ENCODE measurements around the gene OSTC. TPM values are rescaled to one million over a fixed set of nuclear protein-coding genes. Genes with fewer than 3 reads are reported as not detected.

Gene OSTC
- 10 to 100 TPM; 50.5 to 78.5 TPM for total RNA-seq

DNA sequence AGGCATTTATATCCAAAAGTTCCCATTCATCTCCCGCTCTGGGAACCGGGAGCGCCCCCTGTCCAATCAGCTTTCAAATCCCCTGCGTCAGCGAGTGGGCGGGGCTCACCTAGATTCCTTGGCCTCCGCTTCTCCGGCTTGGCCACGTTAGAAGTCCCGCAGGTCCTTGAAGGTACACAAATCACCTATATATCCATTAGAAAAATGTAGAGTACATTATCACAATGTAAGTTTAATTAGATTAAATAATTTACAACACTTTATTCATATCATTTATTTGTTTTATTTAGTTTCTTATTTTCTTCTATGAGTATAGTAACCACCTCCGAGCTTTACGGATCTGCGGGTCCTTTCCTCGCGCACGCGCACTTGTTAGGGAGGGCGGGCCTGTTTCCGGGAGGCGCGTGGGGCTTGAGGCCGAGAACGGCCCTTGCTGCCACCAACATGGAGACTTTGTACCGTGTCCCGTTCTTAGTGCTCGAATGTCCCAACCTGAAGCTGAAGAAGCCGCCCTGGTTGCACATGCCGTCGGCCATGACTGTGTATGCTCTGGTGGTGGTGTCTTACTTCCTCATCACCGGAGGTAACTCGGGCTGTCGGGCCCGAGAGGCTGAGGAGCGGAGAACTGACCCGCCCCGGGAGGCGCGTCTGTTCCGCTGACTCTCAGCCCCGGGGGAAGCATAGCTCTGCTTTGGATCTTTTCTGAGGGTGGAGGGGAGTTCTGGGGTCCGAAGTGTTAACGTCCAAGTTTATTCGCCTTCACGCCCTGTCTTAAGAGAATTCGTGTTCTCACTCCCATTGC is at the start of gene OSTC:
Gene OSTC (plus strand): TSS at position 388 of the 802 bp plus-strand sequence. CDS start 57 bp downstream, at position 445.
- peak; percentile 96 for ATAC-seq
- peak within 1 kb of the TSS; percentile 98 for H3K4me3 Mint-ChIP-seq
- peaks cover 8% of the 10 kb centered on the region for H3K36me3 Mint-ChIP-seq (ENCODE audit: low read depth)
- peak; percentile 95 for DNase-seq
- intact Hi-C loops (cut with DNase I, micrococcal nuclease), result loop anchor here (1.0 to 10.0 kb wide), 4 partner anchors 30 to 1165 kb away; partner anchors contain the start of genes RPL34 (in 2 of the 2), GAR1 (in 1 of the 2) and PAPSS1 (in 1 of the 2)
- H3K4me1 Mint-ChIP-seq, result peaks cover 32% of the 10 kb centered on the region
- H3K27me3 Mint-ChIP-seq, result no peaks in the 10 kb centered on the region
- peak within 1 kb of the TSS; percentile 93 for H3K27ac Mint-ChIP-seq
- no peaks in the 10 kb centered on the region for H3K9me3 Mint-ChIP-seq (ENCODE audit: low read depth)
- ChIA-PET CTCF (interaction anchor here (1.1 to 2.4 kb wide), 5 partner anchors 14 to 631 kb away, joined by 3 to 12 read pairs (median 4); no protein-coding TSS in a partner anchor), POLR2A (interaction anchor here (0.6 to 1.0 kb wide), 7 partner anchors 11 to 870 kb away, joined by 3 to 7 read pairs (median 4); partner anchors contain the start of gene RPL34)

DNA sequence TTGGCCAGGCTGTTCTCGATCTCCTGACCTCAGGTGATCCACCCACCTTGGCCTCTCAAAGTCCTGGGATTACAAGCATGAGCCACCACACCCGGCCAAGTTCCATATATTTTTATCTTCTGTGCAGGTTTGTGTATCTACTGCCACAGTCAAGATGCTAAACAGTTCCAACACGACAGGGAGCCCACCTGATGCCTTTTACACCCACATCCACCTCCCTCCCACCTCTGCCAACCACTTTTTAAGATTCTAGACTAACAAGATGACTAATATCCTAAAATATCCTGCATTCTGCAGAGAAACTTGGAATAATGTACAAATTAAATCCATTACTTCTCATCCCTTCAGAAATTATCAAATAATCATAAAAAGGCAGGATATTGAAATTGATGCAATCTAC is 49.3 kb upstream of the OSTC start:
- peaks cover 1% of the 10 kb centered on the region for H3K9me3 Mint-ChIP-seq (ENCODE audit: low read depth)
- H3K36me3 Mint-ChIP-seq (ENCODE audit: low read depth), result peaks cover 5% of the 10 kb centered on the region
- H3K27ac Mint-ChIP-seq, result peak overlapping the region; percentile 13
- no peak overlapping the region for H3K4me3 Mint-ChIP-seq
- no peak for DNase-seq
- POLR2A ChIA-PET, result no interaction called here
- CTCF ChIA-PET, result no interaction called here
- peaks cover 16% of the 10 kb centered on the region for H3K4me1 Mint-ChIP-seq
- intact Hi-C loops (cut with DNase I, micrococcal nuclease), result no loop called here
- no peaks in the 10 kb centered on the region for H3K27me3 Mint-ChIP-seq
- no peak for ATAC-seq

DNA sequence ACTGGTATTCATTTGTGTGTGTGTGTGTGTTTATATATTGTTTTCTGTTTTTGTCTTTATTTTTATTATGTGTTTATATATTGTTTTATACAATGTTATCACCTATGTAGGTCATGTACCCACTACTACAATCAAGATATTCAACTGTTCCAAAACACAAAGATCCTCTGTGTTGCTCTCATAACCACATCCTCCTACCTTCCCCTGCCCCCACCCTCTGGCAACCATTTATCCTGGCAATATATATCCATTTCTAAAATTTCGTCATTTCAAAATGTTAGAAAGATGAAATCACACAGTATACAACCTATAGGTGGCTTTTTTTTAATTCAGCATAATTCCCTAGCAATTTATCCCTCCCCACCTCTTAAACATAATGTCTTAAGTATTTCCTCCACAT is 48.9 kb upstream of the OSTC start:
- POLR2A ChIA-PET, result no interaction called here
- peaks cover 16% of the 10 kb centered on the region for H3K4me1 Mint-ChIP-seq
- DNase-seq (peak; percentile 40), ATAC-seq (peak; percentile 57)
- H3K9me3 Mint-ChIP-seq (ENCODE audit: low read depth), result peaks cover 2% of the 10 kb centered on the region
- peak overlapping the region; percentile 13 for H3K27ac Mint-ChIP-seq
- intact Hi-C loops (cut with DNase I, micrococcal nuclease), result no loop called here
- H3K4me3 Mint-ChIP-seq, result no peak overlapping the region
- H3K36me3 Mint-ChIP-seq (ENCODE audit: low read depth), result peaks cover 5% of the 10 kb centered on the region
- CTCF ChIA-PET, result no interaction called here
- H3K27me3 Mint-ChIP-seq, result no peaks in the 10 kb centered on the region

DNA sequence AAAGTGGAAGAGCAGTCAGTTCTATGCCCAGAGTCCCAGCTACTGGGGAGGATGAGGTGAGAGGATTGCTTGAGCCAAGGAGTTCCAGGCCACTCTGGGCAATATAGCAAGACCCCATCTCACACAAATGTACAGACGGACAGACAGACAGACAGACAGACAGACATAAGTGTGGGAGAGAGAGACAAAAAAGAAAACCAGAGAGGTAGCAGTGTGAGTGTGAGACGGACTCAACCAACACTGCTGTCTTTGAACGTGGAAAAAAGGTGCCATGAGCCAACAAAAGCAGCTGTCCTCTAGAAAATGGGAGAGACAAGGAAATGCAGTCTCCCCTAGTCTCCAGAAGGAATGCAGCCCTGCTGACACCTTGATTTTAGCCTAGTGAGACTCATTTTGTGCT is 48.2 kb upstream of the OSTC start:
- ATAC-seq, result no peak
- H3K4me1 Mint-ChIP-seq, result peaks cover 16% of the 10 kb centered on the region
- intact Hi-C loops (cut with DNase I, micrococcal nuclease), result no loop called here
- no peak overlapping the region for H3K4me3 Mint-ChIP-seq
- ChIA-PET POLR2A (no interaction called here), CTCF (no interaction called here)
- H3K36me3 Mint-ChIP-seq (ENCODE audit: low read depth), result peaks cover 7% of the 10 kb centered on the region
- no peak overlapping the region for H3K27ac Mint-ChIP-seq
- no peak for DNase-seq
- peaks cover 2% of the 10 kb centered on the region for H3K9me3 Mint-ChIP-seq (ENCODE audit: low read depth)
- no peaks in the 10 kb centered on the region for H3K27me3 Mint-ChIP-seq

DNA sequence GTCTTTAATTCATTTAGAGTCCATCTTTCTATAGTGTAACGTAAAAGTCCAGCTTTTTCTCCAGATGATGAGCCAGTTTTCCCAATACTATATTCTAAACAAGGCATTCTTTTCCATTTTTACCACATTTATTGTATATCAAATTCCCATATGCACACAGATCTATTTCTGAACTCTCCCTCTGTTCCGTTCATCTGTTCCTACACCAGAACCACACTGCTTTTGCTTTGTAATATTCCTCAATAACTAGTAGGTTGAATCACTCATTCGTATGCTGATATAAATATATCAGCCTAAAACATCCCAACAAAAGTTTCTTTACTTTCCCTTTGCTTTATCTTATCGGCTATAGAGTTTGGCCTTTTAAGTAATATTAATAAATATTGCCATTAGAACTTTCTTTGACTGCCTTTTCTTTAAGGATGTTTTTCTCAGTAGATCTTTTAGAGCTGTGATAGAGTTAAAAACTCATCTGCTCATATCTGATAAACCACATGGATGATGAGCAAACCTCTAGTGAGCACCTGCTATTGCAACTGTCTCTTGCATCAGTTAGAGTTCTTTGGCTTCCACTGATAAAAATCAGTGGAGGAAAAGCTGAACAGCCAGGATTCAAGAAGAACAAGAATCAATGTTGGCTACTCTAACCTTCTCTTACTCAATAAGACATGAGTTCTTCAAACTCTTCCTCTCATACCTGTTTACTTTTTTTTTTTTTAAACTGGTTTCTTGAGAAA is 43.2 kb upstream of the OSTC start:
- intact Hi-C loops (cut with DNase I, micrococcal nuclease), result no loop called here
- CTCF ChIA-PET, result interaction anchor here (0.5 to 0.8 kb wide), 3 partner anchors 12 to 588 kb away, joined by 3 read pairs; no protein-coding TSS in a partner anchor
- POLR2A ChIA-PET, result no interaction called here

DNA sequence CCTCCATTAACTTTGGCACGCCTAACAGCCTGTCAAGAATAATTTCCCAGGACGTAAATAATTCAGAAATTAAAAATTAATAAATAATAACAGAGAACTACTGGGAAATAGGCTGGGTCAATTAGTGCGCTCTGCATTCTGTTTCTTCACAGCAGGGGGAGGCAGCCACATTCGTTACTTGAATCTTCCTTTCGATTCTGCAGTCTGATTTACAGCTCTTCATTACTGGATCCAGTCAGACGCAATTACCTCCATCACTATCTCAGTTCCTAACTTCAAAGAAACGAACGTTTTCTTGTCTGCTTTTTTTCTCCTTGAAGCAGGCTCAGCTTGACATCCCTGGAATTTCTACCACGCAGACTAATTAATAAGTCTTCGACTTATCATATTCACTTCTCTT is 39.0 kb upstream of the OSTC start:
- no peak overlapping the region for H3K4me3 Mint-ChIP-seq
- ChIA-PET POLR2A (no interaction called here), CTCF (interaction anchor here (0.7 to 1.4 kb wide), 2 partner anchors 8 to 13 kb away, joined by 3 to 4 read pairs; no protein-coding TSS in a partner anchor)
- H3K9me3 Mint-ChIP-seq (ENCODE audit: low read depth), result peaks cover 2% of the 10 kb centered on the region
- intact Hi-C loops (cut with DNase I, micrococcal nuclease), result no loop called here
- H3K4me1 Mint-ChIP-seq, result peaks cover 11% of the 10 kb centered on the region
- H3K27ac Mint-ChIP-seq, result no peak overlapping the region
- no peaks in the 10 kb centered on the region for H3K27me3 Mint-ChIP-seq
- ATAC-seq, result no peak
- no peak for DNase-seq
- H3K36me3 Mint-ChIP-seq (ENCODE audit: low read depth), result peaks cover 22% of the 10 kb centered on the region

More for the DNA sequence above, 43.2 kb upstream of the OSTC start:
- Mint-ChIP-seq H3K27me3 (no peaks in the 10 kb centered on the region), H3K9me3 (ENCODE audit: low read depth) (peaks cover 2% of the 10 kb centered on the region), H3K27ac (peak overlapping the region; percentile 49), H3K36me3 (ENCODE audit: low read depth) (peaks cover 9% of the 10 kb centered on the region), H3K4me1 (peaks cover 10% of the 10 kb centered on the region), H3K4me3 (no peak overlapping the region)
- ATAC-seq, result no peak
- no peak for DNase-seq

DNA sequence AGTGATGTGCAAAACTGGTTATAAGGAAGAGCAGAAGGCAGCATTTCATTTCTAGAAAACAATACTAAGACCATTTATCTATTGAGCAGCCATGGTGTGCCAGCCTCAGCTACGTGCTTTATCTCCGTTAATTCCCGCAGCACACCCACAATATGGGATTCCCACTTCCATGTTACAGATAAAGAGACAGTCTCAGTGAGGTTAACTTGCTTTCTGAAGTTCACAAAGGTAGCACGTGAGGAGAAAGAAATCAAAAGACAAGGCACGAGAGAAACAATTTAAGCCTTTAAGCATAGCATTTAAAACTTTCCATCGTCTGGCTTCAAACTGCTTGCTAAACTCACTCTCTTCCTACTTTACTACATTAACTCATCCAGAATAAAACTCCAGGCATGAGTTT is 38.0 kb upstream of the OSTC start:
- H3K27ac Mint-ChIP-seq, result peak overlapping the region; percentile 51
- peak overlapping the region; percentile 26 for H3K4me3 Mint-ChIP-seq
- ChIA-PET CTCF (no interaction called here), POLR2A (no interaction called here)
- H3K9me3 Mint-ChIP-seq (ENCODE audit: low read depth), result peaks cover 2% of the 10 kb centered on the region
- no peak for DNase-seq
- H3K36me3 Mint-ChIP-seq (ENCODE audit: low read depth), result peaks cover 26% of the 10 kb centered on the region
- no peak for ATAC-seq
- intact Hi-C loops (cut with DNase I, micrococcal nuclease), result no loop called here
- no peaks in the 10 kb centered on the region for H3K27me3 Mint-ChIP-seq
- peaks cover 11% of the 10 kb centered on the region for H3K4me1 Mint-ChIP-seq

DNA sequence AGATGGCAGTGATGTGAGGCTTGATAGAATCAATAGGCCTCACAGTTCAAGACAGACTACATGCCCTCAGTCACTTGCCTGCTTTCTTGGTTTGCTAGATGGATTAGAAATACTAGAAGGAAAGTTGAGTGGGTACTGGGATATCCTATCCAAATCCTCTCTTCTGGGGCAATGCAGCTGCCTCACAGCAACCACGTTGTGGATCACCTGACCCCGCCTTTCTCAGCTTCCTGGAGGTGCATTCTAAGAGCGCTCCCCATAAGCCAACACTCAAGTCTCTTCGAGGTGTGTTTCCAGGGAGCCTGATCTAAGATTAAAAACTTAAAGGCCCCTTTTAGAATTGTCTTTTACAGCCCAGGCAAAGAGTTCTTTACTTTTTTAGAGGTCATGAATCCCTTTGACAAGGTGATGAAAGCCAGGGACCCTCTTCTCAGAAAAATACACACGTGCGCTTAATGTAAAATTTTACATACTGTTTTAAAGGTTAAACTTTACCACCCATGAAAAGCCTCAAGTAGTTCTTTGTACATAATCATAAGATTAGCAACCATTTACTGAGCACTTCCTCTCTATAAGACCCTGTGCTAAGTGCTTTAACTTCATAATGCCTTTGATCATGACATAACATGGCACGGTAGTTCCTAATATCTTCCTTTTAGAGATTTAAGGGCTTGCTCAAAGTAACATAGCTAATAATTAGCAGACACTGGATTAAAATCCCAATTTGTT is 30.9 kb upstream of the OSTC start:
- Mint-ChIP-seq H3K36me3 (ENCODE audit: low read depth) (peaks cover 71% of the 10 kb centered on the region), H3K9me3 (ENCODE audit: low read depth) (peaks cover 2% of the 10 kb centered on the region), H3K4me1 (peaks cover 41% of the 10 kb centered on the region), H3K27me3 (no peaks in the 10 kb centered on the region), H3K4me3 (peak overlapping the region; percentile 90), H3K27ac (peak overlapping the region; percentile 98)
- DNase-seq, result peak; percentile 74
- POLR2A ChIA-PET, result interaction anchor here (1.0 kb wide), 1 partner anchor 31 kb away, joined by 7 read pairs; the partner anchor contains the start of gene OSTC
- intact Hi-C loops (cut with DNase I, micrococcal nuclease), result loop anchor here (1.0 to 5.0 kb wide), 10 partner anchors 31 to 1196 kb away; partner anchors contain the start of genes HADH (in 2 of the 2), OSTC (in 2 of the 2), PAPSS1 (in 2 of the 2) and GAR1 (in 1 of the 2)
- CTCF ChIA-PET, result interaction anchor here (0.6 to 1.5 kb wide), 9 partner anchors 8 to 813 kb away, joined by 3 to 5 read pairs (median 3); no protein-coding TSS in a partner anchor
- ATAC-seq, result peak; percentile 54

DNA sequence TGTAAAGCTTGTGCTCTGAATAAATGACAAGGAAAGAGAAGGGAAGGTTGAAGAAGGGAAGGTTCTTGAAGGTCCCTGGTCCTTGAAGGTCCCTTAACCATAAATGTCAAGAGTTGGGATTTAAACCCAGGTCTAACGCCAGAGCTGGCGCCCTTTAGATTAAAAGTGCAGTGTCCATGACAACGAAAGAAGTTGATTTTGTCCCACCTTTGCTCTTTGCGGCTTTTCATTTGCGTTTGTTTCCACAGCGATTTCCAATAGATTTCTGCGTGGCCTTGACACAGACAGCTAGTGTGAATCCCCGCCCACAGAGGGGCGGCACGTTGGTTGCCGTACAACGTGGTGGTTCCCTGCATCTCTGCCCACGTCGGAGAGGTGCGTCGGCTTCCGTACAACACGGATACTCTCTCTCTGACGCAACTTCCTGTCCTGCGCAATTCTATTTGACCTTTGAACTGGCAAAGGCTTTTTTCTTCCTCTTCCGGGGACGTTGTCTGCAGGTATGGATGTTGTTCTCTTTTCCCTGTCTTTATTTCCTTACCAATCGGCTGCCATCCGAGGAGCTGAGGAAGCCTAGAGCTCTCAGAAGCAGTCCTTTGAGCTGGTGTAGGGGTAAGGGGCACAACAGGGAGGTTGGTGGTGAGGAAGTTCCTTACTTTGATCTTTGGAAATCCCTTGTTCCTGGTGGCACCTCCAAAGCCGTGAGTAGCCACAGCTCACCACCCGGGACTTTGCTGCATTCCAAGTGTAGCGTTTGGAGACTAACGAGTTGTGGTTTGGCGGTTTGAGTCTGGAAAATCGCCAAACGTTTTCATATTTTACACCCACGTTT is 30.1 kb upstream of the OSTC start, which contains the start of gene RPL34:
Gene RPL34 (plus strand): TSS at position 476 of the 832 bp plus-strand sequence. CDS start 1,384 bp downstream, outside the sequence.
- H3K36me3 Mint-ChIP-seq (ENCODE audit: low read depth), result peaks cover 74% of the 10 kb centered on the region
- H3K9me3 Mint-ChIP-seq (ENCODE audit: low read depth), result peaks cover 2% of the 10 kb centered on the region
- ChIA-PET CTCF (interaction anchor here (0.6 to 1.5 kb wide), 5 partner anchors 11 to 590 kb away, joined by 3 to 4 read pairs (median 3); no protein-coding TSS in a partner anchor), POLR2A (interaction anchor here (0.6 to 1.0 kb wide), 2 partner anchors 23 to 30 kb away, joined by 3 to 7 read pairs; partner anchors contain the start of gene OSTC)
- peak within 1 kb of the TSS; percentile 90 for H3K4me3 Mint-ChIP-seq
- ATAC-seq (peak; percentile 91), DNase-seq (peak; percentile 98)
- intact Hi-C loops (cut with DNase I, micrococcal nuclease), result loop anchor here (1.0 to 5.0 kb wide), 9 partner anchors 30 to 1195 kb away; partner anchors contain the start of genes HADH (in 2 of the 2), OSTC (in 2 of the 2), PAPSS1 (in 2 of the 2) and GAR1 (in 1 of the 2)
- peak within 1 kb of the TSS; percentile 98 for H3K27ac Mint-ChIP-seq
- no peaks in the 10 kb centered on the region for H3K27me3 Mint-ChIP-seq
- H3K4me1 Mint-ChIP-seq, result peaks cover 47% of the 10 kb centered on the region

Data from activated CD4-positive, alpha-beta T cell treated with anti-CD3 and anti-CD28 coated beads for 36 hours (primary cell).